ENCODE data around the gene CHDH. TPM values are rescaled to one million over a fixed set of nuclear protein-coding genes. Genes with fewer than 3 reads are reported as not detected.

Gene CHDH
- total and polyA plus RNA-seq, 2 donors (not counting 3 experiments of a cell fraction or from before 2014, with no cell fraction given), result 0.04 to 0.06 TPM

DNA sequence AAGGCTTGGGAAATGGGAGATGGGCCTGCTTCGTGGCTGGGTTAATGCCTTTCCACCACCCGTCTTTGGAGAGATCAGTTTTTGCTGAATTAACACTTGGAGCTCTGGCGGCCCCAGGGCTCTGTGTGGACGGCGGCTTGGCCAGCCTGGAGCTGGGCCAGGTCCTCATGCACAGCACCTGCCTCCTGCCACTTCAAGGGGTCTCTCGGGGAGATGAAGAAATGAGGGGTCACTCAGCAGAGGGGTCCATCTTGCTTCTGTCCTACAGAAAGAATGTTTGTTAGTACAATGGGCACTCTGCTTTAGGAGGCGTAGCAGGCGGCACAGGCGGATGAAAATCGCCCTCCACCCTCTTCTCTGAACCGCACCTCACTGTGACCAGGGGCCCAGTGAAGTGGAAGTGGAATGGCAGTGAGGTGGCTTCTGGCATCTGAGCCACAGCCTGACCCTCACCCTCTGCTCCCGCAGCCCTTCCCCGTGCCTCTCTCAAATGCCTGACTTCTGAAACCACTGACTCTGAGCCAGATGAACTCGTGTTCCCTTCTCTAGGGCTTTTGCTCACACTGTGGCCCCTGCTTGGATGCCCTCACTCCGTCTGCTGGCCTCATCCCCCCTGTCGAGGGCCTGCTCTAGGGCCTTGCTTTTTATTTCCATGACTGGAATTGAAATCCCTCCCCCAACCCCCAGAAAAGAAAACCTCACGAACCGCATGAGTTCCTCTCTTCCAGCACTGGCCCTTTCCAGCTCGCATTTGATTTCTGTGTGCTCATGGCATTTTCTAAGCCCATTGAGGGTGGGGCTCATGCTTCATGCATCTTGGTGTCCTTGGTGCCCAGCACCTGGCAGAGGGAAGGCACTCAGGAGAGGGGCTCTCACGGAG lies 42.2 kb downstream of the CHDH start:
- ChIA-PET CTCF (no interaction called here), POLR2A (no interaction called here)
- no peak overlapping the region for H2AFZ ChIP-seq (ENCODE audit: low read depth, low read length)
- H3K4me2 ChIP-seq (ENCODE audit: insufficient read depth, low read length), result no peak overlapping the region
- no peaks in the 10 kb centered on the region for H3K79me2 ChIP-seq (ENCODE audit: control insufficient read depth, insufficient read depth, low read length)
- no peaks in the 10 kb centered on the region for H3K4me1 ChIP-seq (ENCODE audit: control insufficient read depth, extremely low read depth, insufficient read depth, low read length)
- H3K9me1 ChIP-seq (replicated peaks; ENCODE audit: control insufficient read depth, extremely low read depth, insufficient read depth, low read length), result no peaks in the 10 kb centered on the region
- H4K20me1 ChIP-seq (replicated peaks; ENCODE audit: control insufficient read depth, extremely low read depth, insufficient read depth, low read length), result no peaks in the 10 kb centered on the region
- H3K27me3 ChIP-seq (ENCODE audit: control insufficient read depth in 2 of 2, insufficient read depth in 2 of 2, low read length in 2 of 2), result no peaks in the 10 kb centered on the region
- FAIRE-seq (no peak), DNase-seq (ENCODE audit: low read depth, low spot score) (no peak)
- dilution Hi-C loops (cut with MboI; ENCODE audit: extremely low pct_ligation_motif_present, low sequenced_read_pairs) (no loop called here), intact Hi-C loops (cut with micrococcal nuclease) (no loop called here)
- H3K27ac ChIP-seq (ENCODE audit: insufficient read depth, low read depth, low read length), result no peak overlapping the region
- H3K36me3 ChIP-seq (ENCODE audit: control insufficient read depth in 2 of 2, extremely low read depth in 1 of 2, insufficient read depth in 2 of 2, low read length in 2 of 2), result no peaks in the 10 kb centered on the region
- TF ChIP-seq POLR2A (IDR thresholded peaks at IDR 0.05; ENCODE audit: low read depth, low read length) (no peak), POLR2AphosphoS5 (IDR thresholded peaks at IDR 0.05; ENCODE audit: insufficient read depth, low read depth, low read length) (no peak), GATA2 (IDR thresholded peaks at IDR 0.05; ENCODE audit: insufficient read depth, insufficient read length, low read depth, low read length) (no peak), MYC (IDR thresholded peaks at IDR 0.05; ENCODE audit: low read depth, low read length) (no peak), FOS (IDR thresholded peaks at IDR 0.05; ENCODE audit: borderline replicate concordance, insufficient read depth, low read length) (no peak), MAX (IDR thresholded peaks at IDR 0.05; ENCODE audit: insufficient read depth, insufficient read length) (no peak), CTCF (IDR thresholded peaks at IDR 0.05; ENCODE audit: extremely low read depth in 1 of 2, insufficient read depth in 1 of 2, low read depth in 1 of 2, low read length in 2 of 2) (no peak), JUN (IDR thresholded peaks at IDR 0.05; ENCODE audit: borderline replicate concordance, insufficient read depth, insufficient read length, low read depth) (no peak), EZH2 (IDR thresholded peaks at IDR 0.05; ENCODE audit: borderline replicate concordance, low read depth, low read length, severe bottlenecking) (no peak)
- no peak overlapping the region for H3K9ac ChIP-seq (replicated peaks; ENCODE audit: extremely low read depth, insufficient read depth, low read length)
- H3K9me3 ChIP-seq (replicated peaks; ENCODE audit: control insufficient read depth, insufficient read depth, low read length), result no peaks in the 10 kb centered on the region
- no TSS peak for BruUV-seq (replicated peaks)
- no peak overlapping the region for H3K4me3 ChIP-seq (replicated peaks in 1 of 3; ENCODE audit: insufficient read depth in 1 of 3, low read depth in 1 of 3, low read length in 3 of 3)
